Prostate gland (tissue), 2 donors: ENCODE results near the gene ZNF334.

Experiments
- POLR2A ChIP-seq: fragments of 450-650 bp; IDR thresholded peaks from one replicate; pipeline ENCODE4 v1.6.1; 2016; ENCODE audit warnings: antibody characterized with exemption, mild to moderate bottlenecking
- POLR2AphosphoS5 ChIP-seq: sonication (generic); formaldehyde crosslinking; IDR thresholded peaks from one replicate; pipeline ENCODE4 v1.6.1; 2017; ENCODE audit warnings: antibody characterized with exemption
- TF ChIP-seq, protein P1 (sequence below), 4 experiments: fragments of 200-600 bp in 2 of 4; fragments of 450-650 bp in 2 of 4; sonication (generic) in 2 of 4; IDR thresholded peaks; 1 replicate in 3 of 4; 2 replicates in 1 of 4; pipeline ENCODE4 v1.5.1; 2016 to 2019; ENCODE audit warnings: antibody characterized with exemption in 4 of 4, mild to moderate bottlenecking in 2 of 4, moderate library complexity in 2 of 4

DNA sequence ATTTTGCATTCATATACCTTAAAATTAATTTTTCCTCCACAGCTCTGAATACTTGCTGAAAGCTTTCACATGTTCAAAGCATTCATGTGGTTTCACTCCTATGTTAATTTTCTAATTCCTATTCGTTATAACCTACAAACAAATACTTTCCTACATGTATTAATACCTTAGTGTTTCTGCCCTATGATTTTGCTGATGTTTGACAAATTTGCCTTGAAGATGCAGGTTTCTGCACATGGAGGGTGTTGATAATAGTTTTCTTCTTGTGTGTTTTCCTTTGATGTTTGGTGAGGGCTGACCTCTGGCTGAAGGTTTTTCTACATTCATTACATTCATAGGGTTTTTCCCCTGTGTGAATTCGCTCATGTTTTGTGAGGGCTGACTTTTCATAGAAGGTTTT is 57.6 kb downstream of the ZNF334 start:
- TF ChIP-seq, protein P1, sequence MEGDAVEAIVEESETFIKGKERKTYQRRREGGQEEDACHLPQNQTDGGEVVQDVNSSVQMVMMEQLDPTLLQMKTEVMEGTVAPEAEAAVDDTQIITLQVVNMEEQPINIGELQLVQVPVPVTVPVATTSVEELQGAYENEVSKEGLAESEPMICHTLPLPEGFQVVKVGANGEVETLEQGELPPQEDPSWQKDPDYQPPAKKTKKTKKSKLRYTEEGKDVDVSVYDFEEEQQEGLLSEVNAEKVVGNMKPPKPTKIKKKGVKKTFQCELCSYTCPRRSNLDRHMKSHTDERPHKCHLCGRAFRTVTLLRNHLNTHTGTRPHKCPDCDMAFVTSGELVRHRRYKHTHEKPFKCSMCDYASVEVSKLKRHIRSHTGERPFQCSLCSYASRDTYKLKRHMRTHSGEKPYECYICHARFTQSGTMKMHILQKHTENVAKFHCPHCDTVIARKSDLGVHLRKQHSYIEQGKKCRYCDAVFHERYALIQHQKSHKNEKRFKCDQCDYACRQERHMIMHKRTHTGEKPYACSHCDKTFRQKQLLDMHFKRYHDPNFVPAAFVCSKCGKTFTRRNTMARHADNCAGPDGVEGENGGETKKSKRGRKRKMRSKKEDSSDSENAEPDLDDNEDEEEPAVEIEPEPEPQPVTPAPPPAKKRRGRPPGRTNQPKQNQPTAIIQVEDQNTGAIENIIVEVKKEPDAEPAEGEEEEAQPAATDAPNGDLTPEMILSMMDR (IDR thresholded peaks at IDR 0.05) = no peak
- TF ChIP-seq POLR2A (no peak), POLR2AphosphoS5 (no peak)
